ENCODE results near the gene ARMH3.
A peak's percentile ranks its signal among the peaks of the same experiment; 100 is the strongest.

GRCh38 chr10:102072673-102073527 is 16.9 kb upstream of the ARMH3 start:
- TF ChIP-seq CTCF (IDR thresholded peaks at IDR 0.05) (peak; percentile 72 to 90 (median 87)), POLR2A (IDR thresholded peaks at IDR 0.05) (no peak)

All from testis (tissue), 2 donors.